Measurements from ENCODE around the gene RBPJL. TPM values are rescaled to one million over a fixed set of nuclear protein-coding genes. Genes with fewer than 3 reads are reported as not detected.
A peak's percentile ranks its signal among the peaks of the same experiment; 100 is the strongest.

The RBPJL gene
- total and polyA plus RNA-seq, 2 of the 13 experiments (the other 11 are each of a cell fraction or from before 2014, with no cell fraction given), result not detected

- TF ChIP-seq ZNF543 (CRISPR knock-in tag; IDR thresholded peaks at IDR 0.05) (0 out of 2 replicates have a peak, but pooled peaks have one; percentile 65), POGZ (CRISPR knock-in tag; IDR thresholded peaks at IDR 0.05) (0 out of 2 replicates have a peak, but pooled peaks have one; percentile 42), FOXO1 (CRISPR knock-in tag; IDR thresholded peaks at IDR 0.05) (0 out of 2 replicates have a peak, but pooled peaks have one; percentile 19), SP1 (IDR thresholded peaks at IDR 0.05) (no peak), SP1 (CRISPR knock-in tag; IDR thresholded peaks at IDR 0.05) (peak; percentile 41; the same call in 1 of the 2 replicates), RCOR2 (CRISPR knock-in tag; IDR thresholded peaks at IDR 0.05) (no peak), HOXD1 (CRISPR knock-in tag; IDR thresholded peaks at IDR 0.05) (0 out of 2 replicates have a peak, but pooled peaks have one; percentile 33), U2AF1 (optimal IDR thresholded peaks at IDR 0.05; ENCODE audit: low read depth, low read length) (peak; percentile 23), RELA (CRISPR knock-in tag; IDR thresholded peaks at IDR 0.05) (0 out of 2 replicates have a peak, but pooled peaks have one; percentile 76), ZKSCAN8 (CRISPR knock-in tag; IDR thresholded peaks at IDR 0.05; ENCODE audit: borderline replicate concordance) (no peak), MXD1 (CRISPR knock-in tag; IDR thresholded peaks at IDR 0.05) (0 out of 2 replicates have a peak, but pooled peaks have one; percentile 36), ZNF441 (CRISPR knock-in tag; IDR thresholded peaks at IDR 0.05; ENCODE audit: borderline replicate concordance) (peak; percentile 84), RXRA (CRISPR knock-in tag; IDR thresholded peaks at IDR 0.05) (peak; percentile 35; the same call in 1 of the 2 replicates), MEF2D (CRISPR knock-in tag; IDR thresholded peaks at IDR 0.05) (peak; percentile 28; the same call in 1 of the 2 replicates), ZNF780A (CRISPR knock-in tag; IDR thresholded peaks at IDR 0.05) (no peak), ZMYM3 (CRISPR knock-in tag; IDR thresholded peaks at IDR 0.05) (peak; percentile 76), EED (CRISPR knock-in tag; IDR thresholded peaks at IDR 0.05) (0 out of 2 replicates have a peak, but pooled peaks have one; percentile 60), ZNF619 (CRISPR knock-in tag; IDR thresholded peaks at IDR 0.05) (peak; percentile 36; the same call in 1 of the 2 replicates), ZNF770 (CRISPR knock-in tag; IDR thresholded peaks at IDR 0.05) (no peak), MAX (IDR thresholded peaks at IDR 0.05) (peak; percentile 50; the same call in 1 of the 2 replicates), RBM39 (IDR thresholded peaks at IDR 0.05; ENCODE audit: low read depth, low read length, poor library complexity, severe bottlenecking) (peak; percentile 54), BCL3 (CRISPR knock-in tag; IDR thresholded peaks at IDR 0.05) (0 out of 2 replicates have a peak, but pooled peaks have one; percentile 35), ZNF280B (CRISPR knock-in tag; IDR thresholded peaks at IDR 0.05; ENCODE audit: borderline replicate concordance) (0 out of 2 replicates have a peak, but pooled peaks have one; percentile 21)
These were observed 5.1 kb downstream of the RBPJL start (continued) for GRCh38 chr20:45311589-45312211.

All from HepG2 (cell line).